Activated CD4-positive, alpha-beta T cell treated with anti-CD3 and anti-CD28 coated beads, Interleukin-10, Interleukin-2, amounts not matched to agents 100 ng/mL and 50 ng/mL, durations not matched to agents 16 hours and 8 hours (primary cell): ENCODE measurements around the gene C20orf202.

Source experiments
- DNase-seq: peaks from one replicate; pipeline ENCODE4 v3.0.0-alpha.2; 2020

The C20orf202 gene

DNA sequence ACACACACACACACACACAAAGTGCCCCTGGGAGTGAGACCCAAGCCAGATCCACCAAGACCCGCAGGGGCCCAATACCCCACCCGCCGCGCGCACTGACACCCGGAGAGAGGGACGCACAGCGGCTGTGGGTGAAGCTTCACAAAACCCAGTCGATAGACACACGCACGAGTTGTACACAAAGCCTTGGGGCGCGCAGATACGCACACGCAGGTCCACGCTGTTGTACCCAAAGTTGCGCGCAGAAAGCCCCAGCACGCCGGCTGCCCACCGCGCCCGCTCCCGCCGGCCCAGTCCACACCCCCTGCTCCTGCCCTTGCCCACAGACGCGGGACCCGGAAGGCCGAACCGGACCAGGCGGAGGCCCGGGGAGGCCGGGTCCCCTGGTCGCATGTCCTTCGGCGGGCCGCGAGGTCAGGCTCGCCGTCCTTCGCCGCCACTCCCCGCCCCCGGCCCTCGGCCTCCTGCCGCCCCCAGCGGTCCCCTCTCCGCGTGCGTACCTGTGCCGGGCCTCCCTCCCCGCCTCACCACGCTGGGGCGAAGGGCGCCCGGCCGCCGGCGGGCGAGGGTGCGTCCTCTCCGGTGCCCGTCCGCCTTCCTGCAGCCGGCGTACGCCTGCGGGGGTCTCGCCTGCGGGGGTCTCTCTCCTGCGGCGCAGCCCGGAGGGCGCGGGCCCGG, 18.5 kb upstream of the C20orf202 start, which contains the start of gene TMEM74B:
TSS of gene TMEM74B (minus strand) at position 344 of the 678 bp plus-strand sequence. CDS start 1,180 bp downstream, outside the sequence.
- no peak for DNase-seq

DNA sequence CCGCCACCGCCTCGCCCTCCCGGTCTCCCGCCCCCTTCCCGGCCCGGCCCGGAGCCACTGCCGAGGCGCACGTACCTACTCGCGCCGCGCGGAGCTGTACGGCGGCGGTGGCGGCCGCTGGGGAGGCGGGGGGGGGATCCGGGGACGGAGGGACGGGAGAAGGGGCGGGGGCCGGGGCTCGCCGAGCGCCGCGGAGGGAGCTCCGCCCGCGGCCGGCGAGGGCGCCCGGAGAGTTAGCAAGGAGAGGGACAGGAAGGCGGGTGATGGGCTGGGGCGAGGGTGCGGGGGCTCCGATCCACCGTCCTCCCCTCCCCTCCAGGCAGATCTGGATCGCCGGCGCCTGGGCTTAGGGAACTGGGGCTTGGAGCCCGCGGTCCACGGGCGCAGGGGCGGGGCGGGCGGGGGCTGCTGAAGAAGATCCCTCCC, 17.9 kb upstream of the C20orf202 start:
- DNase-seq, result no peak

DNA sequence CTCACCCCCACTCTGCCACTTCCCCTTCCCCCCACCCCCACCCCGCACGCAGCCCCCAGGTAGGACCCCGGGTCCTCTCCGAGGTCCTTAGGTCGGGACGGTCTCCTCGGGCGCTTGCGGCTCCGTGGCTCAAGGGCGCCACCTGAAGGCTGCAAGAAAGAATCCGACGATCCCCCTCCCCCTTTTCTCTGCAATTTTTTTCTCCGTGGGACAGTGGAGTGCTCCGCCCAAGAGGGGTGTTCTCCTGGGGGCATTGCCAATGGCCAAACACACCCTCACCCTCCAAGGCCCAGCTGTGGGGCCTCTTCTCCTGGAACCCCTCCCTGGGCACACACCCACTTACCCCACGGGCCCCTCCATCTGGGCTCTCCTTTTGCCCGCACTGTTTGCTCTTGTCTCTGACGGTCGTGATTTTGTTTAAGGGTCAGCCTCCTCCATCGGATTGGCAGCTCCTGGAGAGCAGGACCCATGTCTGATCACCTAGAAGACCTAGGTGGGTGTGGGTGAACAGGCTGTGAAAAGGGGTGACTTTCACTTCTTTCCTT, 17.4 kb upstream of the C20orf202 start:
- DNase-seq, result peak; percentile 72

DNA sequence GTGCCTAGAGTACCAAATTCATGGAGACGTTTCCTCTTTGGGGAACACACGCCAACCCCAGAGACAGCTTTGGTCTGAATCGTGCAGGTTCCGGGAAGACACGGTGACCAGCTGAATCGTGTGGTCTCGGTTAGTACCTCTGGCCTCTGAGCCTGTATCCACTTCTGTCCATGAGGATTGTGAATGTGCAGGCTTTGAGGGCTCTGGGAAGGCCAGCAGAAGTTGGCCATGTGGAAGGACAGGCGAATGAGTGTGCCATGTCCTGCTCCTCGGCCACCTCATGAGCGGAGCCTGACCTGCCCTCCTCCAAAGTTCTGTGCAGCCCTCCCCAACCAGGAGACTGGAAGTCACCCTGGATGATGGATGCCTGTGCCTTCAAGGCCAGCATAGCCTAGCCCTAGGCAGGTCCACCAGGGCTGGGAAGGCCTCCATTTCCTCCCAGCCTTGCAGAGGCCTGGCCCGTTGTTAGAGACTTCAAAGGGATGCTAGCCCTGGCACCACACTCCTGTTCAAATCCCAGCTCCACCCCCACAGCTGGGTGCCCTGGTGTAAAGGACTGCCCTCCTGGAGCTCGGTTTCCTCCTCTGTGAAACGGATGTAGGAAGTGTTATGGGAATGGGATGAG, 16.8 kb upstream of the C20orf202 start:
- DNase-seq, result no peak

DNA sequence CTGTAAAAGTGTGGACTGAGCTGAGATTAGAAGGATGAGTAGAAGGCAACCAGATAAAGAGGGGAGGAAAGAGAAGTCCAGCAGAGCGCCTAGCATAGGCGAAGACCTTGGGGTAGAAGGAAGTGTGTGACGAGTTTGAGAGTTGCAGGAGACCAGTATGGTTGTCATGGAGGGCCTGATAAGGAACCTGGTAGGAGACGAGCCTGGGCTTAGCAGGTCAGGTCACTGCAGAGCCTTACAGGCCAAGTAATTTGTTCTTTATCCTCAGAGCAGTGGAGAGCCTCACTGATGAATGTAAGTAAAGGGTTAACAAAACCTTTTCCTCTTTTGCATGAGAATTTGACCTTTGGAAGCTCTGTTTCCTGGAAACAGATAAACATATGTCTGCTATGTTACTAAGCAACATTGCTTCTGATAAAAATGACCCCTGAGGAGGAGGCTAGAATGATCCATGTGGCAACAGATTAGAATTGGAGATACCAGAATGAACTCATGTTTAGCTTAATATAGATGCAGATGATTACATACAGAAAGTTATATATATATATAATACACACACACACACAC, 15.6 kb upstream of the C20orf202 start:
- no peak for DNase-seq

DNA sequence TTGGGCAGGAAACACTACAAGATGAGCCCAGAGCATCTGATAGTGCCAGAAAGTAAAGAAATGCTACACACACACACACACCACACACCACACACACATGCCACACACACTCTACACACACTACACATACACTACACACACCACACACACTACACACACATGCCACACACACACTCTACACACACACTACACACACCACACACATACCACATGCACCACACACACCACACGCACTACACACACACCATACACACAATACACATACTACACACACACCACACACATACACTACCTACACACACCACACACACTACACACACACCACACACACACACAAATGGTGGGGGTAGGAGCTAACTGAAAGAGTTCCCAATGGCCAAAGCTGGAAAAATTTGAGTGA, 14.9 kb upstream of the C20orf202 start:
- DNase-seq, result no peak

DNA sequence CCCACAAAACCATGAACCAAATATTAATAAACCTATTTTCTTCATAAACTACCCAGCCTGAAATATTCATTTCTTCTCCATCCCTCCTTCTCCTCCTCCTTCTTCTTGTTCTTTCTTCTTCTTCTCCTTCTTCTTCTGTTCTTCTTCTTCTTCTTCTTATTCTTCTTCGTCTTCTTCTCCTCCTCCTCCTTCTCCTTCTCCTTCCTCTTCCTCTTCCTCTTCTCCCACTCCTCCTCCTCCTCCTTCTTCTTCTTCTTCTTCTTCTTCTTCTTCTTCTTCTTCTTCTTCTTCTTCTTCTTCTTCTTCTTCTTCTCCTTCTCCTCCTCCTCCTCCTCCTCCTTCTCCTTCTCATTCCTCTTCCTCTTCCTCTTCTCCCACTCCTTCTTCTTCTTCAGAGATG, 13.4 kb upstream of the C20orf202 start:
- DNase-seq, result no peak

DNA sequence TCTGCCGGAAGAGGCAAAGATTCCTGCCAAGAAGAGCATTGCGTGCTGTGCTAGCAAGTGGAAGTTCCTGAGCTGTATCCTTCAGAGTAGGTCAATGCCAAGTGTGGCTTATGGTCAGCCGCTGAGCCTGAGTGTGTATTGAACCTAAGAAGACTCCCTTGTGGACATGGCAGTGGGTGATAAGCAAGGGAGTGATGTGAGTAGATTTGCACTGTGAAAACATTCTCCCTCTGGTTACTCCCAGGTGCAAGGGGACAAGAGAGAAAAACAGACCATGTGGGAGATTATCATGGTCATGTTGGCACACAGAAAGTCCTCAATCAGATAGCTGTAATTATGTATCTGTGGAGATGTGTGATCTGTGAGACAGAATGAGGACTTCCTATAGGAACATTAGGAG, 12.4 kb upstream of the C20orf202 start:
- no peak for DNase-seq

DNA sequence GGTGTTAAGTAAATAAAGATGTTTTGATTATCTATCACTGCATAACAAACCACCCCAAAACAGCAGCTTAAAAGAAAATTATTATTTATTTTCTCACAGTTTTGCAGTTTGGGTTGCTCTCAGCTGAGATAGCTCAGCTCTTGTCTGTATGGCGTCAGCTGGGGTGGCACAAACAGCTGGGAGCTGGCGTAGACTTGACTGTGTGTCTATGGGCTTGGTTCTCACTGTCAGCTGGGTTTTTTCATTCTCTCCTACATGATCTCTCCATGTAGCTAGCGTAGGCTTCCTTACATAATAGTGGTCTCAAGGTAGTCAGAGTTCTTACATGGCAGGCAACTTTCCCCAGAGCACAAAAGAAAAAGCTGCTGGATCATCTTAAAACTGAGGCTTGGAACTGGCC, 12.0 kb upstream of the C20orf202 start:
- no peak for DNase-seq

DNA sequence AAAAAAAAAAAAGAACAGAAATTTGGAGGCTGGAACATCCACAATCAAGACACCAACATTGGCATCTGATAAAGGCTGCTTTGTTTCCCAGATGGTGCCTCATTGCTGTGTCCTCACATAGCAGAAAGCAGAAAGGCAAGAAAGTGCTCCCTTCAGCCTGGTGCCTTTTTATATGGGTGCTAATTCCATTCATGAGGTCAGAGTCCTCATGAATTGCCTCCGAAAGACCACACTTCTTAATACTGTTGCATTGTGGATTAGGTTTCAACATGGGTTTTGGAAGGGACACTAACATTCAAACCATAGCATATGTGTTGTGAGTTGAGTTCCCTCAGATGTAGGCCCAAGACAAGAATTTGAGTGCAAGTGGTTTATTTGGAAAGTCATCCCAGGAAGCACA, 8.0 kb upstream of the C20orf202 start:
- DNase-seq, result no peak

DNA sequence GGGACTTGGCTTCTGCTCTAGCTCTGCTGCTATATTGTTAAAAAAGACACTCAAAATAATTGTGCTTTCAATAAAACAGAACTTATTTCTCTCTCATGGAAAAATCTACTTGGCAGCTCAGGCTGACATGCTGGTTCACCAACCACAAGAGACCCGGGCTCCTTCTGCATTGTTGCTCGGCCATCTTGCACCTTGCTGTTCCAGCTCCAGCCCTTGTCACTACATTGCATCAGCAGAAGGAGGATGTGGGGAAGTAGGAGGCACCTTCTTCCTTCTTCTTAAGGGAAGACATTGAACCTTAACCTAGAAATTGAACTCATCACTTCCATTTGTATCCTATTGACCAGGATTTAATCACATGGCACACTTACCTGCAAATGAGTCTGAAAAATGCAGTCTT, 6.6 kb upstream of the C20orf202 start:
- no peak for DNase-seq

DNA sequence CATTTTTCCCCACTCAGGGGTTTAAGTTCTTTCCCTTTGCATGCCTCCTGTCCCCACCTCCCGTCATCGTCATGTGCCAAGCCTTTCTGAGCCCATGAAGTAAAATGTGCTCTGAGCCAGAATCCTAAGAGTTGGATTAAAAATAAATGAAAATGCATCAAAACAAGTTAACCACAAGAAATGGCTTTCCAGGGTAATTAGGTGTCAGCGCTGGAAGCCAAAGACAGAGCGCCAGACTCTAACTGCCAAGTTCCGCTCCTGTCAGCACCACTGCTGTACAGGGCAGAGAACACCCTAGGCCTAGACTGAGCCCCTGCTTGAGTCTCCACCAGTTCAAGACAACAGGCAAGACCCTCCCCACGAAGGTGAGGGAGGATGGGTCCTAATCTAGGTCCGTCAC, 5.5 kb upstream of the C20orf202 start:
- no peak for DNase-seq

DNA sequence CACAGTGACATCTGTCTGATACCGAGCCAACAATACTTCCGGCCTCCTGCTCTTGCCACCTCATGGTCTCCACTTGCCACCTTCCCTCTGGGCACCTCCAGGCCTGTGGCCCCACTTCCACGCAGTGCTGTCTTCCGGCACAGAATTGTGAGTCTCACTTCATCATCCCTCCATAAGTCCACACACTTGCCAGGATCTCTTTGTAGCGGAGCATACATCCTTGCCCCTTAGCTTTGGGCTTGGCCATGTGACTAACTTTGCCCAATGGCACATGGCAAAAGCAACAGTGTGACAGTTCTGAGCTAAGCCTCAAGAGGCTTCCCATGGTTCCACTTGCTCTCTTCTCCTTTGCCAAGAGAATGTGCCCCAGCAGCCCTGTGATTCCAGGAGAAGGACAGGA, 4.5 kb upstream of the C20orf202 start:
- DNase-seq, result no peak

DNA sequence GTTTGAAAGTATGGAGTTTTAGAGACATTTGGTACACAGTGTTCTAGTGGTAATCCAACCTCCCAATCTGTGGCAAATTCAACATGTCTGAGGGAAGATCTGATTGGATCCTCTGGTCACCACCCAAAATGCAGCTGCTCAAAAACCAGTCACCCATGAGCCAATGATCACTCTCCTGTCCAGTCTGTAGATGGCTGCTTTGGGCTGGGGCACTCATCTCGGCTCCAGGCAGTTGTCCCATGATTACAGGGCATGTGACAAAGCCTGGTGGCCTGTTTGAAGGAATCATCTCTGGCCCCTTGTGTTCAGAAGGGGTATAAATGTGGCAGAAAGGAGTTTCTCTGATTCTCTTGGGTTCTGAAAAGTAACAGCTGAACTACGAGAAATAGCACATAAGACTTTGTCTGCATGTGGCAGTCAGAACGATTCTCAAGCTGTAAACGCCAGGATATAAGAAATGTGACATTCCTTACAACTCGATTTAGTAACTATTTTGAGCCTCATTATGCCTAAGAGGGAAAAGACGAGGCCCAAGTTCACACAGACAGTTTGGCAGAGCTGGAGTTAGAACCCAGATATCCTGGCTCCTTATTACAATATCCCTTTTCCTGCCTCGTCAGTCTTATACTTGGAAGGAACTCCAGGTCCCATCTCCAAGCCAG, 3.9 kb upstream of the C20orf202 start:
- no peak for DNase-seq

DNA sequence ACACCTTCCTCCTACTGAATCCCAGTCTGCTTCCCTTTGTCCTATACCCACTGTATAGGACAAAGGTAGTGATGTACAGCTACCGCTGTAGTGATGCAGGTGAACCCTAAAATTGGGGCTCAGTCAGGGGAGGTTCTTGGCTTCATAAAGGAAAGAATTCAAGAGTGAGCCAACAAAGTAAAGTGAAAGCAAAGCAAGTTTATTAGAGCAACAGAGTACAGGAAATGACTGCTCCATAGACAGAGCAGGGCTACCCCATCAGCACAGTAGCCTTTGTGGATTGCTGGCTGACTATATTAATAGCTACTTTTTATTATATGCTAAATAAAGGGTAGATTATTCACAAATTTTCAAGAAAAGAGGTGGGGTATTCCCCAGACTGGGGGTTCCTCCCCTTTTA, 3.3 kb upstream of the C20orf202 start:
- no peak for DNase-seq

DNA sequence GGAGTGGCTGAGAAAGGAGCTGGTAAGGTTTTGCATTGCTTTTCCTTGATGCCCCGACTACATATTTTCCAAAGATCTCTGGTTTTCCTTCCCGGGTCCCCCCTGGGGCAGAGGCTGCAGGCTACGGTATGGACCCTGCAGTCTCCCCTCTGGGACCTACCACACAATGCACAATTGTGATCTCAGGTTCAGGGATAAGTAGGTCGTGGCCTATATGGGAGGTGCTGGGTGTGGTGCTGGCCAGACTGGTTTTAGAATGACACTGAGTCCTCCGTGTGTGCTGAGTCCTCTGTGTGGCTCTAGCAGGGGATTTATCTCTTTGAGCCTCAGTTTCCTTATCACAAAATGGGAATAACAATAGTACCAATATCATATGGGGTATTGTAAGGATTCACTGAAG, 376 bp downstream of the C20orf202 start:
- no peak for DNase-seq

DNA sequence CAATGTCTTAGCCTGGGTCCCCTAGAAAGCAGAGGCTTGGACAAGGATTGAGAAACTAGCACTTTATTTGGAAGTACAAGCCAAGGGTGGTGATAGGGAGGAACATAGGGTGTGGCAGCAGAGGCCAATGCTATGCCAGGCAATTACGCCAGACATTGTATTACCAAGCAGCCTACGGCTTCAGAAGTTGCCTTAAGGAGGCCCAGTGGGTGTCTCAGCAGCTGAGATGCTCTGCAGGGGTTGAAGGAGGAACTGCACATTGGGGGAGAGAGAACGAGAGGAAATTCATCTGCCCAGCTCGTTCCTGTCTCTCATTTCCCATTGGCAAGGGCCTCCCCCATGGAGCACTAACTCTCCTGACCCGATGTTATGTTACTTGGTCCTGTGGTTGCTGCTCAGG, 859 bp downstream of the C20orf202 start:
- DNase-seq, result no peak

DNA sequence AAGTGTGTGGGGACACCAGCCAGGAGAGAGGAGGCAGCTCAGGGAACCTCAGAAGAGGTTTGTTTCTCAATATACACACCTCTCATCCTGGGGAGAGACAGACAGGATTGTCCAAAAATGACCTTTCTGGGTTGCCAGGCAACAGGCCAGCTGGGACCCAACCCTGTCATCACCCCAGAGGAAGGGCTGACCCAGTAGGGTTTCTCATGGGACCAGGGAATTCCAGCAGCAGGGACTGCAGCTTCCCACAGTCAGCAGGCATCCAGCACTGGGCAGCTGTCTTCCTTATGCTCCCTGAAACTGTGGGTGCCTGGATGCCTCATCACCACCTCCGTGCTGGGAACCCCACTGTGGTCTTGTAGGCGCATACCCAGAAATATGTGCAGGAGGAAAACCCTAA, 1.3 kb downstream of the C20orf202 start:
- DNase-seq, result no peak

DNA sequence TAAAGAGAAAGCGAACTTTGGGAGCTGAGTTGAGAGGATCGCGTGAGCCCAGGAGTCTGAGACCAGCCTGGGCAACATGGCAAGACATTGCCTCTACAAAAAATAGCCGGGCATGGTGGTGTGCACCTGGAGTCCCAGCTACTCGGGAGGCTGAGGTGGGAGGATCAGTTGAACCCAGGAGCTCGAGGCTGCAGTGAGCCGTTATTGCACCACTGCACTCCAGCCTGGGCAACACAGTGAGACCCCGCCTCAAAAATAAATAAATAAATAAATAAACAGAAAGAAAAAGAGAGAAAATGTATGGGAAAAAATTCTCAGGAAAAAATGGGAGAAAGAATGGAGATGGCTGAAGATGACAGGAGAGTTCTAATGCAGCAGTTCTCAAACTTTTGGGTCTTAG, 2.5 kb downstream of the C20orf202 start:
- DNase-seq, result no peak

DNA sequence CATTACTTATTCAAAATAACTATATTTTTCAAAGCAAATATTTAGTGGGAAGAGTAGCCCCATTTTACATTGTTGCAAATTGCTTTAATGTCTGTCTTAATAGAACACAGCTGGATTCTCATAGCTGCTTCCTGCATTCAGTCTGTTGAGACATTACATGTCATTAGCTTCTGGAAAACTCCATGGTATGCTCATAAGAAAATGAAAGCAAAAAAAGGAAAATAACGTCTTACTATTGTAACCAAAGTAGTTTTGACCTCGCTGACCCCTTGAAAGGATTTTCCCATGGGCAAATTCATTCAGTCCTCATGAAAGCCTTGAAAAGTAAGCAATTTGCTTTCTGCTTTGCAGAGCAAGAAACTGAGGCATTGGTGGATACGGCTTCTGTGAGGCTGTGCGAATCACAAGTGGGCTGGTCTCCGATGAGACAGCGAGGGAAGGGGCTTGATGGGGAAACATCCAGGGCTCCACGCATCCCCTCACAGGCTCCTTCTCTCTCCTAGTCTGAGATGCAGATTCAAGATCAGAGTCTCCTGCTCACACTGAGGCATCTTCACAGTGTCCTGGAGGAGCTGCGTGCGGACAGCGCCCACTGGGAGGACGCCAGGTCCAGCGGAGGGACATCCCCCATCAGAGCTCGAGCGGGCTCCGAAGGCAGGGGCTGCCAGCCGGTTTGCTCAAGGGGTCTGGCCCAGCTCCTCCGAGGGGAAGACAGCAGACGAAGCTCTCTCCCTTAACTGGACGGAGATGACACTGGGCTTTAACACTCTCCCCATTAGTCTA, 3.3 kb downstream of the C20orf202 start:
- no peak for DNase-seq

DNA sequence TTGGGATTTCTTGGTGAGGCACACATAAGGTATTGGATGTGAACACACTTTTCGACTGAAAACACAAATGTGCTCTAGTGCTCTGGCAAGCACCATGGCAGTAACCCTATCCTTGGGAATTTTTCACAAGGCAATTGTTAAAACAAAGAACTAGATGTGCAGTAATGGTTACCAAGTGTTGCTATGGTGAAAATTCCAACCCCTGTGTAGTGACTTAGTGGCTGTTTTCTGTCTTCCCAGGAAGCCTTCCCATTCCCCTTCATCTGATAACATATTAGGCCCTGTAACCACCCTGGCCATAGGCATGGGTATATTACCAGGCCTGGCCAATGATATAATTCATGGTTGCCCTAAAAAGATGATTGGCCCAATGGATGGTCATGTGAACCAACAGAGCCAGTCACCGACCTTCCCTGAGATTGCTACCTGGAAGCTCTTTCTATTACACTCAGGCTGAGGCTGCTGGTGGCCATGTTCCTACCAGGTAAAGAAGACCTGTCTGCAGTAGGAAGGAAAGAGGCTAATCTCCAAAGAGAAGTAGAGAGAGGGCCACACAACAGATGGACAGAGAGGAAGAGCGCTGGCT, 4.1 kb downstream of the C20orf202 start:
- no peak for DNase-seq
